Hepatocyte (in vitro differentiated cells): ENCODE measurements around the gene TANGO2. TPM values are rescaled to one million over a fixed set of nuclear protein-coding genes. Genes with fewer than 3 reads are reported as not detected.

ENCODE experiments used
- DNase-seq: peaks from one replicate; pipeline ENCODE4 v3.0.0-alpha.2; 2016; ENCODE audit warnings: low spot score
- H2AFZ ChIP-seq: fragments of 200-600 bp; sonication (generic); 2 replicates; pipeline ENCODE4 v1.6.0; 2016; ENCODE audit warnings: antibody characterized with exemption, mild to moderate bottlenecking
- H3K27ac ChIP-seq: fragments of 200-600 bp; sonication (generic); 2 replicates; pipeline ENCODE4 v1.5.1; 2016; ENCODE audit warnings: mild to moderate bottlenecking
- H3K27me3 ChIP-seq: fragments of 200-600 bp; sonication (generic); 2 replicates; pipeline ENCODE4 v1.6.1; 2016
- H3K36me3 ChIP-seq: fragments of 200-600 bp; sonication (generic); replicated peaks from 2 replicates; pipeline ENCODE4 v1.5.1; 2016; ENCODE audit warnings: low read depth; ENCODE audit not compliant: insufficient read depth
- H3K4me1 ChIP-seq: fragments of 200-600 bp; sonication (generic); 2 replicates; pipeline ENCODE4 v1.5.1; 2016; ENCODE audit warnings: mild to moderate bottlenecking, moderate library complexity; ENCODE audit not compliant: insufficient read depth
- H3K4me2 ChIP-seq: fragments of 200-600 bp; sonication (generic); 2 replicates; pipeline ENCODE4 v1.6.0; 2016
- H3K4me3 ChIP-seq: fragments of 200-600 bp; sonication (generic); 2 replicates; pipeline ENCODE4 v1.5.1; 2016; ENCODE audit warnings: mild to moderate bottlenecking
- H3K79me2 ChIP-seq: fragments of 200-600 bp; sonication (generic); 2 replicates; pipeline ENCODE4 v1.6.0; 2017; ENCODE audit warnings: mild to moderate bottlenecking
- H3K9me2 ChIP-seq: fragments of 200-600 bp; sonication (generic); replicated peaks from 2 replicates; pipeline ENCODE4 v1.6.0; 2017; ENCODE audit warnings: mild to moderate bottlenecking; ENCODE audit not compliant: insufficient read depth
- H3K9me3 ChIP-seq: fragments of 200-600 bp; sonication (generic); 2 replicates; pipeline ENCODE4 v1.5.1; 2016; ENCODE audit warnings: low read depth, mild to moderate bottlenecking
- H4K20me1 ChIP-seq: fragments of 200-600 bp; sonication (generic); 2 replicates; pipeline ENCODE4 v1.6.0; 2016; ENCODE audit warnings: mild to moderate bottlenecking; ENCODE audit not compliant: insufficient read depth, poor library complexity, severe bottlenecking
- CTCF ChIP-seq: fragments of 200-600 bp; sonication (generic); IDR thresholded peaks from 2 replicates; pipeline ENCODE4 v1.5.1; 2016; ENCODE audit warnings: antibody characterized with exemption, mild to moderate bottlenecking; ENCODE audit not compliant: poor library complexity
- EZH2 ChIP-seq: fragments of 200-600 bp; sonication (generic); IDR thresholded peaks from 2 replicates; pipeline ENCODE4 v1.6.1; 2016; ENCODE audit warnings: antibody characterized with exemption, mild to moderate bottlenecking, borderline replicate concordance
- EZH2phosphoT487 ChIP-seq: fragments of 200-600 bp; sonication (generic); IDR thresholded peaks from one replicate; pipeline ENCODE4 v1.6.1; 2018; ENCODE audit warnings: antibody characterized with exemption, mild to moderate bottlenecking, low read depth, moderate library complexity; ENCODE audit not compliant: unreplicated experiment, severe bottlenecking
- WGBS: methylation state at CpG from one replicate; pipeline ENCODE4 v1.1.6; 2016; ENCODE audit warnings: low lambda C conversion rate; ENCODE audit errors: missing lambda C conversion rate; 5-methylcytosine and 5-hydroxymethylcytosine counted together
- polyA plus RNA-seq: library from polyadenylated mRNA; unstranded; fragments of >200 nt; fragmentation: Nextera tagmentation; extraction: Ambion mirVana; gene quantifications from 2 replicates; pipeline ENCODE4 v1.2.1, GENCODE V29; 2016
- total RNA-seq: library from RNA; depleted of rRNA; stranded (reverse); fragments of >200 nt; gene quantifications from 2 replicates; pipeline ENCODE4 v1.2.3, GENCODE V29; 2014

The TANGO2 gene
- total and polyA plus RNA-seq, 2 experiments from 2014 or later = 20.8 to 21.4 TPM

GRCh38 chr22:20092477-20092854 lies 71.6 kb downstream of the TANGO2 start:
- TF ChIP-seq CTCF (no peak), EZH2 (no peak), EZH2phosphoT487 (no peak)
- DNase-seq = no peak
- Histone ChIP-seq H3K27ac (no peak overlapping the region), H3K9me3 (no peaks in the 10 kb centered on the region), H3K4me1 (no peaks in the 10 kb centered on the region), H3K4me3 (no peak overlapping the region), H3K4me2 (no peak overlapping the region), H3K27me3 (no peaks in the 10 kb centered on the region), H3K36me3 (no peaks in the 10 kb centered on the region), H3K9me2 (no peaks in the 10 kb centered on the region), H4K20me1 (no peaks in the 10 kb centered on the region), H2AFZ (no peak overlapping the region), H3K79me2 (peaks cover 22% of the 10 kb centered on the region)
- 98% methylated on average over 11 of the region's 11 CpGs for WGBS

- DNase-seq = no peak
- WGBS = 96% methylated on average over 13 of the region's 13 CpGs
- Histone ChIP-seq H4K20me1 (no peaks in the 10 kb centered on the region), H2AFZ (no peak overlapping the region), H3K36me3 (no peaks in the 10 kb centered on the region), H3K27me3 (no peaks in the 10 kb centered on the region), H3K4me2 (no peak overlapping the region), H3K27ac (no peak overlapping the region), H3K9me3 (no peaks in the 10 kb centered on the region), H3K9me2 (no peaks in the 10 kb centered on the region), H3K4me1 (no peaks in the 10 kb centered on the region), H3K4me3 (no peak overlapping the region), H3K79me2 (peaks cover 20% of the 10 kb centered on the region)
- no peak for TF ChIP-seq EZH2phosphoT487
- TF ChIP-seq EZH2 = no peak
- TF ChIP-seq CTCF = no peak
These were observed 72.7 kb downstream of the TANGO2 start for GRCh38 chr22:20093418-20094196.

- H3K79me2 ChIP-seq = peaks cover 20% of the 10 kb centered on the region
- no peaks in the 10 kb centered on the region for H3K36me3 ChIP-seq
- H3K27me3 ChIP-seq = no peaks in the 10 kb centered on the region
- WGBS = 96% methylated on average over 15 of the region's 15 CpGs
- H3K4me3 ChIP-seq = no peak overlapping the region
- no peaks in the 10 kb centered on the region for H3K9me2 ChIP-seq
- no peaks in the 10 kb centered on the region for H3K4me1 ChIP-seq
- no peak for DNase-seq
- TF ChIP-seq EZH2phosphoT487 (no peak), EZH2 (no peak), CTCF (no peak)
- H2AFZ ChIP-seq = no peak overlapping the region
- no peaks in the 10 kb centered on the region for H3K9me3 ChIP-seq
- H3K27ac ChIP-seq = no peak overlapping the region
- H3K4me2 ChIP-seq = no peak overlapping the region
- H4K20me1 ChIP-seq = no peaks in the 10 kb centered on the region
These were observed 73.4 kb downstream of the TANGO2 start for GRCh38 chr22:20094197-20094807.
